Measurements from ENCODE around the gene ABCG5.

ABCG5 gene

DNA sequence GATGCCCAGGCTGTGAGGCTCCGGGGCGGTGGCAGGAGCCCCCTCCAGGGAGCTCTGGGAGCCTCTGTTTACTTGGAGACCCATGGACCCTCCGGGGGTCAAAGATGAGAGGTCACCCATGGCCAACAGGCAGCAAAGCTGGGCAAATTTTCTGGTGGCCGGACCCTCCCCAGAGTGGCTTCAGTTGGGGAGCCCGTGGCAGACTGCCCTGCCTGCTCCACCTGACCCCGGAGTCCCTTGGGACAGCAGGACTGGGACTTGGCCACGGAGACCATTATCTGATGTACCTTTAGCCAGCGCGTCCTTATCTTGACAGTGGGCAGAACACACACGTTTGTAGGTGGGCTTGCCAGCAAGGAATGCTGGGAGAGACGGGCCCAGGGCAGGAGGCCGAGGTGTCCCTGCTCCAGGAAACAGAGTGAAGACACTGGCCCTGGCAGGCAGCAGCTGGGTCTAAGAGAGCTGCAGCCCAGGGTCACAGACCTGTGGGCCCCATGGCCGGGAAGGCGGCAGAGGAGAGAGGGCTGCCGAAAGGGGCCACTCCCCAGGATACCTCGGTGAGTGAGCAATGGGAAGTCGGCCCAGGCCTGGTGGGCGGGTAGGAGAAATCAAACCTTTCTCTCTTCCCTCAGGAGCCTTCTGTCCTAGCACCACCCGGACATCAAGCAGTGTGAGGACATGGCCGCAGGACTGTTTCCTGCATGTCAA is at the start of gene ABCG5, which contains the start of gene ABCG8:
TSS of gene ABCG5 (minus strand) at position 280 of the 708 bp plus-strand sequence. CDS start at position 120, 160 bp downstream.
TSS of gene ABCG8 (plus strand) at position 412 of the 708 bp plus-strand sequence. CDS start at position 495, 83 bp downstream.
- DNase-seq = no peak

DNA sequence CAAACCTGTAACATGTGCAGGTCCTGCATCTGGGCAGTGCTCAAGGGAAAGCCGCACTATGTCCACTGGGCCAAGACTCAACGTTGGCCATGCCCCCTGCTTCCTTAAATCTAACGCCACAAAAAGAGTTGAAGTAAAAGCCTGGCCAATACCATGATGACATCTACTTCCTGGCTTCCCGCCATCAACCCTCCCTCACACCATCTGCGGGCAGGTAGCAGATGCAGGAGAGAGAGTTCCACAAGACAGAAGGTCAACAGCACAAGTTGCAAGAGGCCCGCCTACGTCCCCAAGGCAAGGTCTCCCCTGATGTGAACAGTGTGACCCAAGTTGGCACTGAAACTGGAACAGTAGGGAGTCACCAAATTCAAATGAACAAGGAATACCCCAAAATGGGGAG is 48.5 kb upstream of the ABCG5 start:
- no peak for DNase-seq

DNA sequence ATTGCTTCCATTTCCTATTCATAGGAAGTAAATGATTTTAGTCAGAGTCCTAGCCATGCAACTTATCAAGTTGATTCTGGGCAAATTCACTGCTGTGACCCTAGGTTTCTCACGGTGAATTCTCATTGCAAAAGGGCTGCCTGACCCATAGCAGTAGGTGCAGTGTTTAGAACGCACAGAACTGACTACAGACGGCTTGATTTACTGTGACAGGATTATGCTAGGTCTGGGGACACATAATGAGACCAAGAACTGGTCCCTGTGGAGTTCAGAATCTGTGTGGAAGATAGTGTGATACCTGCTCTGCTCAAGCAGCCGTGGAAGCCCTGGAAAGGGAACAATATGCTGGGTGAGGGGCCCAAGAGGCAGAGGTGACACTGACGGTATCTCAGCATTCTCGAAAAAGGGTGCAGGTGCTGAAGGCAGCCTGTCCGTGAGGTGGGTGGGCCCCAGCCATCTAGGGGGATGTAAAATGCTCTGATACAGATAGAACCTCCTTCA is 46.5 kb upstream of the ABCG5 start:
- no peak for DNase-seq

DNA sequence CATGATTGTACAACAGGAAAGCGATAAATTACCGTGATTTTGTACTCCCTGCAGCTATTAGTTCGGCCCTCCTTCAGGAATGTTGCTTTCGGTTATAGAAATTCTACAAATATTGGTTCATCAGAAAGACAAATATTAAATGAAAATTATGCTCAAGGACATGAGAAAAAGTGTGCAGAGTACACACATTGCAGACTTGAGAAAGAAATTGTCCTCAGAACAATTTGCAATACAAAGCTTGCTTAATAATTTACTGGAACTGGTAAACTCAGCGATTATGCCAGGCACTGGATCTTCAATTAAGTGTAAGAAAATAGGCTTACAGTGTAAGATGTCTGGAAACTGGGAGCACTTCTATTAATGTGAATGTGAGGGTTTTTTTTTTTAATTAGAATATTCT is 46.0 kb upstream of the ABCG5 start:
- no peak for DNase-seq

DNA sequence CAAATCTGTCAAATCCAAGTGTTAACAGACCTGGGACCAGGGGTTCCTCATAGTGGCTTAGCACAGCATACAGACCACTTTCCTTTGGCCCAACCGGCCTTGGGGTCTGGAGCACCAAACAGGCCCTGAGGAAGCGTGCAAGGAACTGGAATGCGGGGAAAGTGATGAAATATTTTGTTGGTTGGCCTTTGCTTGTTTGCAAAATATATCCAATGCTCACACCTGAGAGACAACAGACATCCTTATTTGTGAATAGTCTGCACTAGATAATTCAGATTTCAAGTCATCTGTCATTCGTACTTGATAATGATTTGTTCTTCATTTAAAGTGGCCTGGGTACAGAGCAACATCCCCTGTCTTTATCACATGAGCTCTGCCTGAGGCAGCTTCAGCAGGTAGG is 43.7 kb upstream of the ABCG5 start:
- no peak for DNase-seq

DNA sequence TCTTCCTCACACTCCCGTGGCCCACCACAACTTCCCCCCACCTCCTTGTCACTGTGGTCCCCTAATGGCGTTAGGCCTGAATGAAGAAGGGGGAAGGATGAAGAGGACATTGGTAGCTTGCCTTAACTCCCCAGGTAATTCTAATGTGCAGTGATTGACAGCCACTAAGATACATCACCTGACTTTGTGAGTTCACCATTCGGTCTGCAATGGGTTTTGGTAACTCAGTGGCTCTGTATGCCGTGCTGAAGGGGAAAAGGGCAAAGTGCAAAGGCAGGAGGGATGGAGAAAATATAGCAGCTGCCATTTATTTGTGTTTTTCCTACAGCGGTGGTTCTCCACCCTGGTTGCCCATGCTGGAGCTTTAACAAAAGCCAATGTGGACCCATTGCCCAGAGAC is 42.3 kb upstream of the ABCG5 start:
- no peak for DNase-seq

DNA sequence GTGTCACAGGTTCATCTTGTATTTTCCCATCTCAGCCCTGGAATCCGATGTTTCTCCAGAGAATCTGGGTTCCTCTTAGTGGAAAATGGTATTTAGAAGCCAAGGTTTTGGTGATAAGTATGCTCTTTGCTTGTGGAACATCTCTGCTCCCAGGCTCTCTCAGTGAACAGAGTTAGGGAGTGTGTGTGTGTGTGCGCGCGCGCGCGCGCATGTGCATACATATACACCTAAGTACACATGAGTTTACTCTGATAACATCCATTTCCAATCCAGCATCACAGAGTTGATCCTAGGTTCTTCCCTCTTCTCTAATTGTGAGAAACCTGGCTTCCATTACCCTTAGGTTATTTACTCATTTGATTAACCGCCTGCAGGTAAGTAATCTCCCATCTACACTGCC is 41.8 kb upstream of the ABCG5 start:
- no peak for DNase-seq

DNA sequence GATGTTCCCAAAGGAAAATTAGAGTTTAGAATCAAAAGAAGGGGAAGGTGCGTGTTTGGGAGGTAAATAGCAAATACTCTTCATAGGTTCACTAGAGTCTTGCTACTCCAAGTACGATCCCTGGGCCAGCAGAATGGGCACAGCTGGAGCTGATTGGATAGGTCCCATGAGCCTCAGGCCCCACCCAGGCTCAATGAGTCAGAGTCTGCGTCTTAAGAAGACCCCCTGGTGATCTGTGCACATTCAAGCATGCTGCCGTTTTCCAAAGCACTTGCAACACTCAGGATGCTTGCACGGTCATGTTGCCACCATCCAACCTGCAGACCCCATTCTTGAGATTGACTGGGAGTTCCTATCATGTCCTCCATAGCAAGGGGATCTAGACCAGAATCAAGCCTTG is 40.6 kb upstream of the ABCG5 start:
- DNase-seq = no peak

DNA sequence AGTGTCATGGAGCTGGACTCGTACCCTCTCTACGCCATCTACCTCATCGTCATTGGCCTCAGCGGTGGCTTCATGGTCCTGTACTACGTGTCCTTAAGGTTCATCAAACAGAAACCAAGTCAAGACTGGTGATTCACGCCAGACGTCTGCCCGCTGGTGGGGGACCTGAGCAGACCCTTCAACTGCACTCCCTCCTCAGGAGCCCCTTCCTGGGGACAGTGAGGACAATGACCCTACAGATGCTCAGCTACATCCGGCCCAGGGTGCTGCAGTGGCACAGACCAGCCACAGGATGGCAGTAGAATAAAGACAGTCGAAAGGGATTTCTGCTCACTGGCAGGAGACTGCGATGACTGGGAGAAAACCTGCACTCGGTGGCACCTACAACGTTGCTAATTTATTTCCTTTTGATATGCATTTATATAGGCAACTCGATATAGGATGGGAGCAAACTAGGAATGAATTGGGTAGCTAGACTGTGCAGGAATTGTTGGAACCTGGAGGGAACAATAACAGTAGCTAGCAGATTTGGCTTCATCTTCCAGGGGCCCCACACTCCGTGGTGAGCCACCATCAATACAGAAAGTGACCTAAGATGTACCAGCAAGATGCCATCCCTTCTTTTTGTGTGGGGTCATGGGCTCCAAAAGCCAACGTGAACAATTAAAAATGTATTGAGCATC is 39.3 kb upstream of the ABCG5 start:
- DNase-seq = no peak

DNA sequence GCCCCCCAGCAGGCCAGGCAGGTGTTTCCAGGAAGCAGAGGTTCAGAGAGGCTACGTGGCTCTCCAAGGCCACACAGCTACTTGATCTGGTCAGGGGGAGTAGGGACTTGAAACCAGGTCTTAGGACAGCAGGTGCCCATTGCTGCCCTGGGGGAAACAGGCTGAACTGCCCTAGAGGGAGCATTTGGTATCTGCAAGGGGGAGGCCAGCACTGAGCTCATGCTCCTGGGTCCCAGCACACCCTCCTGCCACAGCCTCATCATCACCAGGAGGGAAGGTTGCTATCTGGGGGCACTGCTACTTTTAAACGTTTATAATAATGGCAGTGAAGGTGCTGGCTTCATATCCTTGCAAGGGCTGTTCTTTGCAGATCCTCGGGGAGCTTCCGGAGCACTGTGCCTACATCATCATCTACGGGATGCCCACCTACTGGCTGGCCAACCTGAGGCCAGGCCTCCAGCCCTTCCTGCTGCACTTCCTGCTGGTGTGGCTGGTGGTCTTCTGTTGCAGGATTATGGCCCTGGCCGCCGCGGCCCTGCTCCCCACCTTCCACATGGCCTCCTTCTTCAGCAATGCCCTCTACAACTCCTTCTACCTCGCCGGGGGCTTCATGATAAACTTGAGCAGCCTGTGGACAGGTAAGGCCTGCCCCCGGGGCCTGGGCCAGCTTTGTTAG is 36.3 kb upstream of the ABCG5 start:
- no peak for DNase-seq

DNA sequence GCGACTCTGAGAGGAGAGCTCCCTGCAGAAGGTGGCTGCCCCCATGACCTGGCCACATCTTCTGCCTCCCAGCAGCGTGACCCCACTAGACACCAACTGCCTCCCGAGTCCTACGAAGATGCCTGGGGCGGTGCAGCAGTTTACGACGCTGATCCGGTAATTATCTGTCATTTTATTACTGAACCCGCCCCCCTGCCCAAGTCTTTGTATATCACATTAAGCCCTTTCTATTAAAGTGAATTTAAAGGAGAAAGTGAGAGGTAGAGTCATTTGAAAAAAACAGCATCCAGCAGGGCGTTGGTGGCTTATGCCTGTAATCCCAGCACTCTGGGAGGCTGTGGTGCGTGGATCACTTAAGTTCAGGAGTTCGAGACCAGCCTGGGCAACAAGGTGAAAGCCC is 33.5 kb upstream of the ABCG5 start:
- DNase-seq = no peak

DNA sequence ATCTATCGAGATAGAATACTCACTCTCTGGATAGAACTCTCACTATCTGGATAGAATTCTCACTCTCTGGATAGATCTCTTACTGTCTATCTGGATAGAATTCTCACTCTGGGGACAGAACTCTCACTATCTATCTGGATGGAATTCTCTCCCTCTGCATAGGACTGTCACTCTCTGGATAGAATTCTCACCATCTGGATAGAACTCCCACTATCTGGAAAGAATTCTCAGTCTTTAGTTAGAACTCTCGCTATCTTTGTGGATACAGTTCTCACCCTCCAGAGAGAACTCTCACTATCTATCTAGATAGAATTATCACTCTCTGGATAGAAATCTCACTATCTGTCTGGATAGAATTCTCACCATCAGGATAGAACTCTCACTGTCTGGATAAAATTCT is 16.7 kb upstream of the ABCG5 start:
- no peak for DNase-seq

DNA sequence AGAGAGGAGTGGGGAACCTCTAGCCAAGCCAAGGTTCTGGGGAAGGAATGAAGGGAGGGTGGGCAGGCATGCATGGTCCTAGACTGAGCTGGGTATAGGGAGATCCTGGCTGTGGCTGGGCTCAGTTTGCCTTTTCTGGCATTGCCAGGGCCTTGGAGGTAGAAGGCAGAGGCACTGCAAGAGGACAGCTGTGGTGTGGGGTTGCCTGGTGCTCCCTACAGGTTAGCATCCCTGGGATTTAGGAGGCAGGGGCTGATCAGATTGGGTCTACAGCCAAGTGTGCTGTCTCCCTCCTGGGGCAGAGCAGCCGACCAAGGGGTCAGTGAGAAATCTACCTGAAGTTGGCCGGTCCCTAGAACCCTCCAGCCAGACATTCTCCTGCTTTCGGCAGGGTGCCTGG is 16.0 kb upstream of the ABCG5 start:
- DNase-seq = no peak

DNA sequence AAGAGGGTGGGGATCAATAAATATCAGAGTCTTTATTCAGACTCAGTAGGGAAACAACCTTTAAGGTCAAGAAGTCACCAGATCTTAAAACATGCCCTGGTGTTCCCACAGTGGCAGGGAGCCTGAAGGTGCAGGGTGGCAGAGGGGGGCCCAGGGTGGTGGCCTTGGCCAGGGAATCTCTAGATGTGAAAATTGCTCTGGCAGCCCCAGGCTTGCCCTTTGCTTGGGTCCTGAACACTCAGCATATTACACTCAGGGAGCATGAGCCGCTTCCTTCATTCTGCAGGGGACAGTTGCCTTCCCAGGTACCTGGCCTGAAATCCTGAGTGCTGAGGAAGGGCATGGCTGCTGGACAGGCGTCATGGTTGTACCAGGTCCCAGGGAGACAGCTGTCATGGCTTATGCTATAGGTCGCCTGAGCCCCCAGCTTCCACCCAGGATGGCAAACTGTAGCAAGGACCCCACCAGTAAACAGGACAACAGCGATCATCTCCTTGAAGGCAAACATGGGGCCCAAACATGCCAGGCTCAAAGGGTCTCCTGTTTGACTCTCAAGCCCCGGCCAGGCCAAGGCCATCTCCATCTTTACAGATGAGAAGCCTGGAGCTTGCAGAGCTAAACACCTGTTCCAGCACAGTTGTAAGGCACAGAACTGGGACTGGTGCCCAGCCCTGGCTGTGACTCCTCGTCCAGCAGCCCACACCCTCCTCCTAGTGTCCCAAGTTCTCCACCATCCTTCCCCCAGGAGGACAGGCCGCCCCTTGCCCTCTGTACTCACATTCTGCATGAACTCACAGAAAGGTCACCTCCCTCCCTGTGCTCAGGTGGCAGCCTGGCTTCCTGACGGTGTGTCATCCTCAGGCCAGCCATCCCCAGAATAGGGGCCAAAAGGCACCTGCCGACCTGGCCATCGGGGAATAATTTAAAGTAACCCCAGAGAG is 14.8 kb upstream of the ABCG5 start:
- DNase-seq = no peak

DNA sequence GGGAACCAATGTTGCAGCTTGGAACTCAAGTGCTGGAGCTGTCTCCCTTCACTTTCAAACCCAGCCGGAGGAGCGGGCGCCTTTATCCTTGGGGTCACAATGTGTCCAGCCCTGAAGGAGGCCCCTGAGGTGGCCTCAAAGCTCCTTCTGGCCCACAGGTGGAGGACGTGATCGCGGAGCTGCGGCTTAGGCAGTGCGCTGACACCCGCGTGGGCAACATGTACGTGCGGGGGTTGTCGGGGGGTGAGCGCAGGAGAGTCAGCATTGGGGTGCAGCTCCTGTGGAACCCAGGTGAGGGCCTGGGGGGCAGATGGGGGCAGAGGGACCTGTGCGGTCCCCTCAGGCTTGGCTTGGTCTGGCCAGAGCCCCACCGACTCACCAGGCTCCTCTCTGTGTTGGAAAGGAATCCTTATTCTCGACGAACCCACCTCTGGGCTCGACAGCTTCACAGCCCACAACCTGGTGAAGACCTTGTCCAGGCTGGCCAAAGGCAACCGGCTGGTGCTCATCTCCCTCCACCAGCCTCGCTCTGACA is 13.6 kb upstream of the ABCG5 start:
- no peak for DNase-seq

DNA sequence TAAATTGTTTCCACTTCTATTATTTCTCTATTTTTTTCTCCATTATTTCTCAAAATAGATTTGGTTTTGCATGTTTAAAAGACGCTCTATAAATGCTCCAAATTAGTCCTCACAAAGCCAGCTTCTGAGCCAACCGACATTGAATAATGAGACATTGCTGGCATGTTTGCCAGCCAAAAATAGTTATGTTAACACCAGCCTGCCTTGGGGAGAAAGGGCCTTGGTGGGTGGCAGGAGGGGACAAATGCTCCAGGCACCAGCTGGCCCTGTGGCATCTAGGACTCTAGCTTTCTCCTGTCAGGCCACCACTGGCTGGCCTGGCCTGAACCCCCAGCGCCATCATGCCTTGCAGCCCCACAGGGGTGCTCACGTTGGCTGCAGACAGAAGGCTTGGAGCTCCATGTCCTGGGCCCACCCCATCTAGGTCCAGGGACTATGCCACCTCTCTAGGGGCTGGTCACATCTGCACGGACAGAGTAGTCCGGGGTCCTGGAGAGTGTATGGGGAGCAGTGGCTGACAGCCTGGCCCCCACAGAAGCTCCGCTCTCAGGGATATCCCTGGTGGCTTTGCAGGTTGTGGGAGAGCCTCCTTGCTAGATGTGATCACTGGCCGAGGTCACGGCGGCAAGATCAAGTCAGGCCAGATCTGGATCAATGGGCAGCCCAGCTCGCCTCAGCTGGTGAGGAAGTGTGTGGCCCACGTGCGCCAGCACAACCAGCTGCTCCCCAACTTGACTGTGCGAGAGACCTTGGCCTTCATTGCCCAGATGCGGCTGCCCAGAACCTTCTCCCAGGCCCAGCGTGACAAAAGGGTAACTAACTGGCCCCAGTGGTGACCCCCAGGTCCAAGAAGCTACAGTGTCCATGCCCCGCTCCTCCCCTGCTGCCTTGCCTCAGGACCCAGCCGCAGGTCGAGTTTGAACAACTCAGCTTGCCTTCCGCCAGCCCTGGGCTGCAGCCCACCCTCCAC is 12.7 kb upstream of the ABCG5 start:
- no peak for DNase-seq

DNA sequence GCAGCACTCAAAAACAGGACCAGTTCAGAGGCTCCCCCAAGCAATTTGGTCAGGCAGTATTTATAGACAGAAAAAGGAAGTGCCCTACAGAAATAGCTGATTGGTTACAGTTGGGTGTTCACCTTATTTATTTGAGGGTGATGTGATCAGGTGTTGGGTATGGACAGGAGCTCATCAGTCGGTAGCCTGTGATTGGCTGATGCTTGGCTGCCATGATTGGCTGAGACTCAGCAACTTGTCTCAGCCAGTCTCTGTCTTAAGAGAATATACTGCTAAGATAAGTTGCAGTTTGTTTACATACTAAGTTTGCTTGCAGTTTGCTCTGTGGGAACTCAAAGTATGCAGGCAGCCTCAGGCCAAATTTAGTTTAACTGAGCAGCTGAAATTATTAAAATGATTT is 9.6 kb upstream of the ABCG5 start:
- no peak for DNase-seq

DNA sequence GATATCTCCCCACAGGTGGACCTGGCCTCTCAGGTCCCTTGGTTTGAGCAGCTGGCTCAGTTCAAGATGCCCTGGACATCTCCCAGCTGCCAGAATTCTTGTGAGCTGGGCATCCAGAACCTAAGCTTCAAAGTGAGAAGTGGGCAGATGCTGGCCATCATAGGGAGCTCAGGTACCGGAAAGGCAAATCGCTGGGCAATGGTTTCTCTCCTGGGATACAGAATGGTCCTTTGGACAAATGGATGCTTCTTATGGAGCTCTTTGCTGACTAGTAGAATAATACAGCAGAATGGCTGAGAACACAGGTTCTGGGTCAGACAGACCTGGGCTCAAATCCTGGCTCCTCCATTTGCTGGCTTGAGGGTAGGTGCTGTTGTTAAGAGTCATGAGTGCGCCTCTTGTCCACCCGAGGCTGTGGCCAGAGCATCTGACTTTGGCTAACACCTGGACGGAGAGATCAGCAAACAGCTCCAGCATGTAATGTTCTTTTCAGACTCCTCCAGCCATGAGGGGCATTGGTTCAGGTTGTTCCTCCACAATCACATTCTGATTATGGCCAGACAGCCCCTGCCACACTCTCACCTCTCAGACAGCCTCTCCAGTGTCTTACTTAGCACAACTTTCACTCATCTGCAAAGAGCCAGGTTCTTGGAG is 7.6 kb upstream of the ABCG5 start:
- no peak for DNase-seq

DNA sequence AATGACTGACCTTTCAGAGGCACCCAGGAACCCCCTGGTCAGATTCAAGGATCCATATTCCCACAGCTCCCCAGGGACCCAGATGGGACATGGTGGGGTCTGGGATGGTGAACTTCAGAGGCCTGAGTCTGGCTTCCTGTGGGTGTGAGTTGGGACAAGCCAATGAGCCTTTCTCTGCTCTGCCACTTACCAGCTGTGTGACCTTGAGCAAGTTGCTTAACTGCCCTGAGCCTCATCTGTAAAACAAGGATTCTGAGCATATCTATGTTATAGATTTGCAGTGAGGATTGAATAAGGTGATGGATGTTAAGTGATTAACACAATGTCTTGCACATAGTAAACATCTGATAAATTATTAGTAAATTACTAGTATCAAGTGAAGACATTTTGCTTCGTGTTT is 6.5 kb upstream of the ABCG5 start:
- no peak for DNase-seq

DNA sequence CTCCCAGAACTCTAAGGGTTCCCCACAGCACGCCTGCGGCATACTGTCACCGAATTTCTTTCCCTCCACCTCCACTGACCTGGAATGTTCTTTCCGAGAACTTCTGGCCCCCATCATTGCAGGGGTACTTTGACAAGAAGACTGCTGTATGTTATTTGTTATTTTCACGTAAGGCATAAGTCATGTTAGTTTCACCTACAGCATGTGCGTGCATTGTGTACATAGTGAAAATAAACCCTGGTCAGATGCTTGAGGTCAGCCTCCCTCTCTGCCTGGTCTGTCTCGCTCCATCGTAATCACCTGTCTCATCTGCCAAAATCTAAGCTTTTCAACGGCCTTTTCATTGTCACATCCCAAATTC is 4.2 kb upstream of the ABCG5 start:
- DNase-seq = no peak

Measured in bone marrow (tissue), 2 donors.